SK-N-MC (cell line): Measurements from ENCODE around the gene ARHGAP9.

Experiments used
- EZH2 ChIP-seq: fragments of 200-600 bp; sonication (generic); IDR thresholded peaks from one replicate; pipeline ENCODE4 v1.6.1; 2017; ENCODE audit warnings: antibody characterized with exemption
- POLR2AphosphoS5 ChIP-seq: IDR thresholded peaks from 2 replicates; pipeline ENCODE4 v1.6.1; 2012; ENCODE audit warnings: mild to moderate bottlenecking, low read depth, low read length, borderline replicate concordance

DNA sequence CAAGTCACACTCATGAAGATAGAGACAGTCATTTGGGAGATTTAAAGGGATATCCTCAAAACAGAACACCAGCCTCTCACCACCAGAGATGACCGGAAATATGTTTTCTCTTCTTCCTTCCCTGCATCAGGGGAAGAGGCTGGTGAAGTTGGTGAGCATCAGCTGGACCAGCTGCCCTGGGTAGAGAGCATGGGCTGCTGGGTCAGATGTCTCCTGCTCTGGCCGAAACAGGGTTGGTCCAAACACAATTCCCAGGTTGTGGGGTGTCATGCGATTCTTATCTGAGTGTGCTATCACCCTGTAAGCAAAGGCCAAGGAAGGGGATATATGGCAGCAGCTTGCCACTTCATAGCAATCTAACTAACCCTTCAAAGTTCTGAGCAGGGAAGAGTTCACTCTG lies 7.3 kb downstream of the ARHGAP9 start:
- TF ChIP-seq EZH2 = no peak
- TF ChIP-seq POLR2AphosphoS5 = no peak
